GM21381 (cell line): ENCODE results near the gene EFL1.

Source experiments
- ATAC-seq: cut with Tn5 transposase; IDR thresholded peaks from one replicate; pipeline ENCODE4 v1.9.1; 2021; ENCODE audit warnings: mild to moderate bottlenecking, moderate library complexity; ENCODE audit not compliant: unreplicated experiment

Gene EFL1

GRCh38 chr15:82168296-82168695 lies 94.2 kb downstream of the EFL1 start:
- no peak for ATAC-seq

- peak; percentile 55 for ATAC-seq
These were observed 96.6 kb downstream of the EFL1 start for GRCh38 chr15:82165948-82166376.

- ATAC-seq, result no peak
These were observed 102.6 kb downstream of the EFL1 start for GRCh38 chr15:82159922-82160321.

GRCh38 chr15:82158811-82159210 lies 103.7 kb downstream of the EFL1 start:
- no peak for ATAC-seq

GRCh38 chr15:82150645-82151044 lies 111.9 kb downstream of the EFL1 start:
- ATAC-seq, result no peak

- no peak for ATAC-seq
These were observed 115.5 kb downstream of the EFL1 start for GRCh38 chr15:82146990-82147461.

GRCh38 chr15:82146576-82146975 lies 116.0 kb downstream of the EFL1 start:
- ATAC-seq, result no peak

GRCh38 chr15:82143390-82144385 lies 118.8 kb downstream of the EFL1 start:
- no peak for ATAC-seq

- ATAC-seq, result no peak
These were observed 121.6 kb downstream of the EFL1 start for GRCh38 chr15:82140886-82141285.

- ATAC-seq, result no peak
These were observed 122.7 kb downstream of the EFL1 start for GRCh38 chr15:82139823-82140268.

GRCh38 chr15:82138306-82138705 lies 124.2 kb downstream of the EFL1 start:
- ATAC-seq, result no peak

- no peak for ATAC-seq
These were observed 125.3 kb downstream of the EFL1 start for GRCh38 chr15:82137261-82137660.

- no peak for ATAC-seq
These were observed 126.4 kb downstream of the EFL1 start for GRCh38 chr15:82136120-82136519.

GRCh38 chr15:82135638-82136037 lies 126.9 kb downstream of the EFL1 start:
- no peak for ATAC-seq

GRCh38 chr15:82134461-82134860 lies 128.1 kb downstream of the EFL1 start:
- no peak for ATAC-seq

GRCh38 chr15:82133251-82133650 lies 129.3 kb downstream of the EFL1 start:
- ATAC-seq, result no peak

GRCh38 chr15:82132742-82133141 lies 129.8 kb downstream of the EFL1 start:
- ATAC-seq, result no peak

- no peak for ATAC-seq
These were observed 130.4 kb downstream of the EFL1 start for GRCh38 chr15:82132096-82132495.

GRCh38 chr15:82130248-82130647 lies 132.3 kb downstream of the EFL1 start:
- ATAC-seq, result no peak

- ATAC-seq, result no peak
These were observed 132.8 kb downstream of the EFL1 start for GRCh38 chr15:82129761-82130160.

- no peak for ATAC-seq
These were observed 133.3 kb downstream of the EFL1 start for GRCh38 chr15:82129149-82129692.
